GM12872 (cell line): ENCODE results near the gene CCSAP.

Source experiments
- TF ChIP-seq, protein P1 (sequence below): IDR thresholded peaks from 3 replicates; pipeline ENCODE4 v1.5.1; 2011; ENCODE audit warnings: low read depth, mild to moderate bottlenecking, low read length, moderate library complexity; ENCODE audit not compliant: insufficient read depth

Gene CCSAP

GRCh38 chr1:229363723-229364122 lies 20.9 kb upstream of the CCSAP start:
- TF ChIP-seq, protein P1, sequence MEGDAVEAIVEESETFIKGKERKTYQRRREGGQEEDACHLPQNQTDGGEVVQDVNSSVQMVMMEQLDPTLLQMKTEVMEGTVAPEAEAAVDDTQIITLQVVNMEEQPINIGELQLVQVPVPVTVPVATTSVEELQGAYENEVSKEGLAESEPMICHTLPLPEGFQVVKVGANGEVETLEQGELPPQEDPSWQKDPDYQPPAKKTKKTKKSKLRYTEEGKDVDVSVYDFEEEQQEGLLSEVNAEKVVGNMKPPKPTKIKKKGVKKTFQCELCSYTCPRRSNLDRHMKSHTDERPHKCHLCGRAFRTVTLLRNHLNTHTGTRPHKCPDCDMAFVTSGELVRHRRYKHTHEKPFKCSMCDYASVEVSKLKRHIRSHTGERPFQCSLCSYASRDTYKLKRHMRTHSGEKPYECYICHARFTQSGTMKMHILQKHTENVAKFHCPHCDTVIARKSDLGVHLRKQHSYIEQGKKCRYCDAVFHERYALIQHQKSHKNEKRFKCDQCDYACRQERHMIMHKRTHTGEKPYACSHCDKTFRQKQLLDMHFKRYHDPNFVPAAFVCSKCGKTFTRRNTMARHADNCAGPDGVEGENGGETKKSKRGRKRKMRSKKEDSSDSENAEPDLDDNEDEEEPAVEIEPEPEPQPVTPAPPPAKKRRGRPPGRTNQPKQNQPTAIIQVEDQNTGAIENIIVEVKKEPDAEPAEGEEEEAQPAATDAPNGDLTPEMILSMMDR = no peak

DNA sequence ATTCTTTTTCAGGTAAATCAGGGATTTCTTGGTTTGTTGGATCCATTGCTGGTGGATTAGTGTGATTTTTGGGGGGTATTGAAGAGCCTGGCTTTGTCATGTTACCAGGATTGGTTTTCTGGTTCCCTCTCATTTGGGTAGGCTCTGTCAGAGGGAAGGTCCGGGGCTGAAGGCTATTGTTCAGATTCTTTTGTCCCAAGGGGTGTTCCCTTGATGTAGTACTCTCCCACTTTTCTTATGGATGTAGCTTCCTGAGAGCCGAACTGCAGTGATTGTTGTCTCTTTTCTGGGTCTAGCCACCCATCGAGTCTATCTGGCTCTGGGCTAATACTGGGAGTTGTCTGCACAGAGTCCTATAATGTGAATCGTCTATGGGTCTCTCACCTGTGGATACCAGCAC lies 17.6 kb upstream of the CCSAP start:
- TF ChIP-seq, protein P1 = no peak

GRCh38 chr1:229355661-229356060 lies 12.8 kb upstream of the CCSAP start:
- TF ChIP-seq, protein P1 = no peak

GRCh38 chr1:229354226-229354625 lies 11.4 kb upstream of the CCSAP start:
- TF ChIP-seq, protein P1 = no peak

DNA sequence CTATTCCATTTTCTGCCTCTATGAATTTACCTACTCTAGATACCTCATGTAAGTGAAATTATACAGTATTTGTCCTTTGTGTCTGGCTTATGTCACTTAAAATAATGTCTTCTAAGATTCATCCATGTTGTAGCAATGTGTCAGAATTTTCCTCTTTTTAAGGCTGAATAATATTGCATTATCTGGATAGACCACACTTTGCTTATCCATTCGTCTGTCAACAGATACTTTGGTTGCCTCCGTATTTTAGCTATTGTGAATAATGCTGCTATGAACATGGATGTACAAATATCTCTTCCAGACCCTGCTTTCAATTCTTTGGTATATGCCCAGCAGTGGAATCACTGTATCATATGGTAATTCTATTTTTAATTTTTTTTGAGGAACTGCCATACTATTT lies 10.1 kb upstream of the CCSAP start:
- TF ChIP-seq, protein P1 = no peak

DNA sequence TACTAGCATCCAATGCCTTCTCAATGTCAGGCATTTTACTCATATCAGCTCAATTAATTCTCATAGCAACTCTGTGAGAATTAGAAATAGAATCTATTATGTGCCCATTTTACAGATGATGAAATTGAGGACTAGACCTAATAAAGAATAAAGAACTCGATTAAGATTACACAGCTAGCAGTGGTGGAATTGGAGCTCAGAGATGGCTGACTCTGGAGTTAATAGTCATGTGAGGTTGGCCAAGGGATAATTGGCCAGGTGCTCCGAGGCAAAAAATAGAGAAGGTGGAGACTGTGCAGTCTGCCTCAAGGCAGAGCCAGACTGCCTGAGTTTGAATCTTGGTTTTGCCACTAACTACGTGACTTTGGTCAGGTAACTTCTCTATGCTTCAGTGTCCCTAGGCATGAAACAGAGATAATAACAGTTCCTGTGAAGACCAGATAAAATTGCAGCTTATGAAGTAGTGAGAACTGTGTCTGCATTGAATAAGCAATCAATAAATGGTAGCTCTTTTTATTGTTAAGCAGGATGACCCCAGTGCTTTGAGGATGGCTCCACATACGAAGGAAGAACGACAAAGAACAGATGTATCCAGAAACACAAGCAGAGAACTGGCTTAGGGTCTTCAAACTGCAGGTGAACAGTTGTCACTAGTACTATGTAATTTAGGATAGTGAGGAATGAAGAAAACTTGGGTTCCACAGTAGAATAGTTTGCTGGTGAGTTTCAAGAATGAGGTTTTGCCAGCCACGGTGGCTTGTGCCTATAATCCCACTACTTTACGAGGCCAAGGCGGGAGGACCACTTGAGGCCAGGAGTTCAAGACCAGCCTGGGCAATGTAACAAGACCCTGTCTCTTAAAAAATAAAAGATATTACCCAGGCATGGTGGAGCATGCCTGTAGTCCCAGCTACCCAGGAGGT lies 6.9 kb upstream of the CCSAP start:
- TF ChIP-seq, protein P1 = no peak

DNA sequence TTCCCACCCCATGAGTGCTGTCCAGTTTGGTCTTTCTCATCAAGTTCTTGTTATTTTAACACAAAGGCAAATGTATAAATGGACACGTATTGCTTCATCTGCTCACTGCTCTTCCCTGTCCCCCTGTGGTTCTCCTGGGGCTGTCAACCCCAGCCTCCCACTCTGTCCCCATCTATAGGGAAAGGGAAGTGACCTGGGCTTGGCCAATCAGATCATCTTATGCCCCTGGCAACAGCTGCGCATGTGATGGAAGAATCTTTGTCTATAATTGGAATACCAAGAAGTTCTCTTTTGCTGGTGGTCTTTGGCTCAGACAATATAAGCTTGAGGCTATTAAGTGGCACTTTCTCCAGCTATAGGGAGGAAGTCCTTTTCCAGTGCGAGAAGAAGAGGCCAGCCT lies 4.7 kb upstream of the CCSAP start:
- TF ChIP-seq, protein P1 = no peak
